Activated naive CD4-positive, alpha-beta T cell treated with Interleukin-2 at 50 U/mL for 16 hours (primary cell): ENCODE measurements around the gene HTR2B.
"Not testable (repeated sequence)": the region's sequence is repeated elsewhere in the genome, so short reads cannot be mapped to it uniquely, and the experiment has no call there.

Experiments
- DNase-seq: peaks from one replicate; pipeline ENCODE4 v3.0.0-alpha.2; 2020

Gene HTR2B

DNA sequence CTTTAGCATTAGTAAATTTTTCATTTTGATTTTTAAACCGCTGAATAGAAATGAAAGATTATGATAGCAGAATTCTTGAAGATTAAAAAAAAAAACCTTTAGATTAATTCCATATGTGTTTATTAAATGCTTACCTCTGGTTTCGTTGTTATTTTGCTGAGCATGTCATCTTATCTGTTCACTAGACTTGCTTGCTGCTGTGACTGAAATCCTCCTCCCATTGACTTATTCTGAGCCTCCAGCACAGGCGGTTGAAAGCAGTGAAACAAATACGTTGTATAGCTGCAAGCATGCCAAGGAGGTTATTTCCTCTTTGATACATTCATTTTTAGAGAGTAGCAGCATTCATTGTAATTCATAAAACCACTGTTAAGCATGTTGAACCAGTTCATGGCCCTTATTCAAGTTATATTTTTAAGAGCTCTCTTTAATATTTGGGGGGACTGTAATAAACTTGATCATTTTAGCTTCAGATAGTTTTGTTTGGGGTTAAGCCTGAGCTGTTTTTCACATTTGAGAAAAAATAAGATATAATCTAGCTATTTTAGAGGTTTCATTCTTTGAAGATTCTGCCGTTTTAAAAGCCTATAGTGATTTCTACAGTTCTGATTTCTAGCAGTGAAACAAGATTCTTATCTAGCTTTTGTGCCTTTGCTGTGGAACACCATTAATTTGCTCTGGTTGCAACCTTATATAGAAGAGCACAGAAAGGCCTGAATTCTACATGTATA, at the start of gene HTR2B:
TSS of gene HTR2B (minus strand) at position 205 of the 731 bp plus-strand sequence. CDS start 1,278 bp downstream, outside the sequence.
- no peak for DNase-seq

DNA sequence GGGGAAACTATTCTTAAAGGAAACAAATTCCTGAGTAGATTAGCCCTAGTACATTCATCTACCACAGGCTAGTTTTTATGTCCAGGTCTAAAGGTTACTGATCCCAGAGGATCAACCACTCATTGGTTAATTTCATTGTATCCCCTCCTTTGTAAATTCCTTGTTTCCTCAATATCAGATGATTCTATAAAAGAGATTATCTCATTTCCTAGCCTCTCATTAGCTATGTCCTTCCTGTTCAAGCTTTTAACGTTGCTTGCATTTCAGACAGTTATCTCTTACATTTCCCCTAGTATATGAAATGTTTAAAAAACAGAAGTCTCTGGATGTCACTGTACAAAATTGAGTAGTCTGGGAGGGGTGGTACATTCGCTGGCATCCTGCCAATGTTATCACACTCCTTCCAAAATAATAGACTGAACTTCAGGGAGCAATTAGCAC, 49.4 kb upstream of the HTR2B start:
- DNase-seq, result no peak

DNA sequence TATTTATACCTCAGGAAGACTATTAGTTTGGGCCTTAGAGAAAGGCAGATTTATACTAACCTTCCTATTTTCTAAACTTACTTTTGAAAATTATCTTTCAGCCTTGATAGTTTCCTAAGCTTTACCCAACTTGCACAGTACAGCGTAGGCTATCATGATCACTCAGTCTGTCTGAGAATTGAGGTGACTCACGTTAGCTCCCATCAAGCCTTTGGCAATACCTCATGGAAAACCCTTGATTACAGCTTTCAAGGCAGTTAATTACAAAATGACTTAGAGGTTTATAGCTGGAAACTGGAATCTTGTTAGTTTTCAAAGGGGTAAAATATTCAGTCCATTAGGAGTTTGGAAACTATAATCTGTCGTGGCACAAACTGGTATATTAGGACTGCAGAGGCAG, 47.2 kb upstream of the HTR2B start:
- no peak for DNase-seq

DNA sequence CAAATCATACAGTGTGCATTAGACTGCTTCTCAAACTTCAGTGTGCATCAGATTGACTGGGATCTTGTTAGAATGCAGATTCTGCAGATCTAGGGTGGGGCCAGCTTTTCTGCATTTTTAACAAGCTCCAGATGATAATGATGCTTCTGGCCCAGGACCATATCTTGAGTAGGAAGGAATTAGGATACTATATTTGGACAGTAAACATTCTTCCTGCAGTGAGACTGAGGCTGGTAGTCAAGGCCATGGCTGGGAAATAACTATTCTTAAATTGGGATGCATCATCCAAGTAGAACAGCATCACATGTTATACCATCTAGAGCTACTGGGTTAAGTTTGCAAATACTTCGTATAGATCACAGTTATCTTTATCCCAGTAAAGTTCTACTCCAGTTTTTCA, 45.2 kb upstream of the HTR2B start:
- no peak for DNase-seq

DNA sequence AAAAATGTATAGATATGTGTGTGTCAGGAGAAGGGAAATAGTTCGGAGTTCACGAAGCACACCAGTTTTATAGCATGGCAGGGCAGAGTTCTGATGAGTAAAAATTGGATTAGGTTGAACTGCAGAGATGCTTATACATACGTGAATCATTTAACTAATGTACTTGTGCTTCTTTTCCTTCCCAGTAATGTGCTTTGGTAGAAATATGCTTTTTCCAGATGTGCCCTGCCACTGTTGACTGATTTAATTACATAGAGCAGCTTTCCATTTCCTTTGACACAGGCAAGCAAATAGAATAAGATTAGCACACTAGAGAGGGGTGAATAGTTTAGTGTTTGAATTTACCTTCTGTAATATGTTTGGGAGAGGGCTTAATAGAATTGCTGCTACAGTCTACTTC, 44.6 kb upstream of the HTR2B start:
- no peak for DNase-seq

DNA sequence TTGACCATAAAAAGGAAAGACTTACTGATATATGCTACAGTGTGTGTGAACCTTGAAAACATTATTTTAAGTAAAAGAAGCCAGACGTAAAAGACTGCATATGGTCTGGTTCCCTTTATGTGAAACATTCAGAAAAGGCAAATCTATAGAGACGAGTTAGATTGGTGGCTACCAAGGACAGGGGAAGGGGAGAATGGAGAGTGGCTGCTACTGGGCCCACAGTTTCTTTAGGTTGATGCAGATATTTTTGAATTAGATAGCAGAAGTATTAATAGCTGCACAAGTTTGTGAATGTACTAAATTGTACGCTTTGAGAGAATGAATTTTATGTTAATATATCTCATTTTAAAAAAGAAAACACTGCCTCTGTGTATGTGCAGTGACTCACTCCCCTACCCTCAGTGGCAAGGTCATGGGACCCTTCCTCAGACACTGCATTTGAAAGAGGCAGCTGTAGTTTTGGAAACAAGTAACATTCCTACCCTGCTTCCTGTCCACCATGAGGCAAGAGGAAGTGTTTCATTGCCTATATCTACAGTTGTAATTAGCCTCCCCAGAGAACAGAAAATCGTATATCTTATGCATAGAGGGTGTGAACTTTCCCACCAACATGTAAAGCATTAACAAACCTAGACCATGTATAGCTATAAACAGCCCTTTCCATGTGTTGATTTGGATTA, 43.8 kb upstream of the HTR2B start:
- no peak for DNase-seq

DNA sequence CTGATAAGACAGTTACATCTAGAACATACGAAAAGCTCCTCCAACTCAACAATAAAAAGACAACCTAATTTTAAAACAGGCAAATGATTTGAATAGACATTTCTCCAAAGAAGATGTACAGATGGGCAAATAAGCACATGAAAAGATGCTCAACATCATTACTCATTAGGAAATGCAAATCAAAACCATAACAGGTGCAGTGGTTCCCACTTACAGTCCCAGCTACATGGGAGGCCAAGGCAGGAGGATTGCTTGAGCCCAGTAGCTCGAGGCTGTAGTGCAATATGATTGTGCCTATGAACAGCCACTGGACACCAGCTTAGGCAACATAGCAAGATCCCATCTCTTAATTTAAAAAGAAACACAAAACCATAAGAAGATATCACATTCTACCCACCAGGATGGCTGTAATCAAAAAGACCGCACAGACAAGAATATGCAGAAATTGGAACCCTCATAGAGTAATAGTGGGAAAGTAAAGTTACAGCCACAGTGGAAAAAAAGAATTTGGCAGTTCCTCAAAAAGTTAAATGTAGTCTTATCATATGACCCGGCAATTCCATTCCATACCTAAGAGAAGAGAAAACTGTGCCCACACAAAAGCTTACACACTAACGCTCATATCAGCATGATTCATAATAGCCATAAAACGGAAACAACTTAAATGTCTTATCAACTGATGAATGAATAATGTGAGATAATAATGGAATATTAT, 43.1 kb upstream of the HTR2B start:
- DNase-seq, result no peak

DNA sequence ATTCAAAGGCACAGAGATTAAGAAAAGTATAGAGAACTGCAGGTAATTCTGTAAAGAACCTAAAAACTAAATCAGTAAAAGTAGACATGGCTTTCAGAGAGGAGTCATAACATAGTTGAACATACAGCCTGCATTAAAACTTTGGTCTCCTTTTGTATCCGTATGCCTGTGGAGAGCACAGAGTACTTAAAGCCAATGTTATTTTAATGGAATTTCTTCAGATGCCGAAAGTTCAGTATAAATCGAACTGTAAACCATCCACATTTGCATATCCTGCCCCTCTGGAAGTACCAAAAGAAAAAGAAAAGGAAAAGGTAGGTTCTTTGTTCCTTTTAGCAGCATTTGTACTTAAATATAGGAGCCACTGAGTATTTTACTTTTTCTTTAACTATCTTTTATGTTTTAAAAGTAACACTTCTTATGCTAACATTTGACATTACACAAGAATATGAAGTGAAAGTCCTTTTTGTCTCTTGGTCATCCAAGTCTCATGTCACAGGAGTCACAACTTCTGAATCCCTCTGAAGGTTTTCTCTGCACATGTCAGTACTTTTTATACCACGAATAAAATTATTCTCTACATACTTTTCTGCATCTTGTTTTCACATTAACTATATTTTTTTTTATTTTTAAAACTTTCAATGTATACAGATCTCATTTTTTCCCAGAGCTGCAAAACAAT, 38.7 kb upstream of the HTR2B start:
- DNase-seq, result no peak

DNA sequence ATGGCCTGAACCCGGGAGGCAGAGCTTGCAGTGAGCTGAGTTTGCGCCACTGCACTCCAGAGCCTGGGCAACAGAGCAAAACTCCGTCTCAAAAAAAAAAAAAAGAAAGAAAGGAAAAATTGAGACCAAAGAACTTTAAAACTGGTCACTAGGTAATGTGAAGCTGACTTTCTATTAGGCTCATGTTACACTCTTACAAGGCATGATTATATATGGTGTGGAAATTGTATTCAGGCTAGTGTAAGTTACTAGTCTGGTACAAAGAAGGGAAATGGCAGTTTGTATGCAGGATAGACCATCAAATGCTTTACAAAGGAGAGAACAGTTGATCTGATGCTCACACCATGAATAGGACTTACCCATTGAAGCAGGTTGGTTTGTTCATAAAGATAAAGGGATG, 38.2 kb upstream of the HTR2B start:
- no peak for DNase-seq

DNA sequence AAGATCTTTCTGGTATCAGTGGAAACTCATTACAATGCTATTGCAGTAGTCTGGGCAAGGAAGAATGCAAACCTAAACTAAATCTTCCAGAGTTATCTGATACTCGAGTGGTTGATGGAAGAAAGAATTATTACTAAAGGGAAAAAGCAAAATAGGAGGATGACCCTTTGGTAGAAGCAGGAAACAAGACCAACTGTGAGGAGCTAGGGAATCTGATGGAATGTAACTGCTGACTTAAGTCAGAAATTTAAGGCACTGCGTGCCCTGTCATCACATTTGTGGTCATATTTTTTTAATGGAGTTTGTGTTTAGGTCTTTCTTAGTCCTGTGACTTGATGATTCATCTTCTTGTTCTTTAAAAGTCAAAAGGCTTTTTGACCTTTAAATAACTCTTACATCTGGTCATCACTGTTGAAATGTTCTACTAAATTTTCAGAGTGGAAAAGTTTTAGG, 37.1 kb upstream of the HTR2B start:
- no peak for DNase-seq

DNA sequence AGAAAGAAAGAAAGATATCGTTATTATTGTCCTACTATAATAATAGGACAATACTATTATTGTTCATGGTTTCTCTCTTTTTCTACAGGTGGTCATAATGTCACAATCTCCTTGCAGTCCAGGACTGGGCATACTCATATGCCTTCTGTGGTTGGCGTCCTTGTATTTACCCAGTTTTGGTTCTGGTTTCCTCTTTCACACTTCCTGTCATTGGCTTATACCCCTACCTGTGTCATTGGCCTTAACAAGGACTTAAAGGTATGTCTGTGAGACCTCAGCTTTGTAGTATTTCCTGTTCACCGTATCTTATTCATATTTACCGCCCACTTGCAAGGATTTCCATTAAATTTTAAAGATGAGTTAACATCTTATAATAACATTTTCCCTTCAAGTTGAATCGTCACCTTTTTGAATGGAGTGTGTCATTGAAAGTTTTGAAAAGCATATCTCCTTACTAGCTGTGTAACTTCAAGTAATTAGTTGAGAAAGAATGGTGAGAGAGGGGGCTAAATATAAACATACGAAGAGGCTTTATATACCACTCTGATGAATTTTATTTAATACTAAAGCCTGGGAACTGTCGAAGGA, 36.5 kb upstream of the HTR2B start:
- DNase-seq, result no peak

DNA sequence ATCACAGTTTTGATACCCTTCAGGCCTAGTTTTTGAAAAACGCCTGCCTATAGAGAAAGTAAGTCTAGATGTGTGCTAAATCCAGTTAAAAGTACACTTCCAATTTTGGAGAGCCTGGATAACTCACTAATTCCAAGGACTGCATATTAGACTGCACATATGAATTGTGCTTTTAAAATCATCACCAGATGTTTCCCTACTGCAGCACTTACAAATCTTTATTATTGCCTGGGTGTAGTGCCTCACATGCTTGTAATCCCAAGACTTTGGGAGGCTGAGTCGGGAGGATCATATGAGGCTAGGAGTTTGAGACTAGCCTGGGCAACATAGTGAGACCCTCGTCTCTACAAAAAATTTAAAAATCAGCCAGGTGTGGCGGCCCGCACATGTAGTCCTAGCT, 35.9 kb upstream of the HTR2B start:
- DNase-seq, result no peak

DNA sequence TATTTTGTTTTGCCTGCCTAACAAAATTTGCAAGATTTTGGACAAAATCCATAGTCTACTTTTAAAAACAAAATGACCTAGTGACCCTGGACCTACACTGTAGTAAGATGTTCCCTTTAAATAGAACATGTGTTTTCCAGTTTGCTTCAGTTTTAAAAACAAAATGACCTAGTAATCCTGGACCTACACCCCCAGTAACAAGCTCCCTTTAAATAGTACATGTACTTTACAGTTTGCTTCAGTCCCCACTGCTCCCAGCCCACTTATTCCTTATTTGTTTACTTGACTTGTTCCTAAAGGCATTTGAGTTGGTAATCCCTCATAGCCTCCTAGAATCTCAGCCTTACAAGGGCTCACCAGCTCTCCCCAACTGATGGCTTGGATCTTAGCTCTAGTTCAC, 34.5 kb upstream of the HTR2B start:
- DNase-seq, result no peak

DNA sequence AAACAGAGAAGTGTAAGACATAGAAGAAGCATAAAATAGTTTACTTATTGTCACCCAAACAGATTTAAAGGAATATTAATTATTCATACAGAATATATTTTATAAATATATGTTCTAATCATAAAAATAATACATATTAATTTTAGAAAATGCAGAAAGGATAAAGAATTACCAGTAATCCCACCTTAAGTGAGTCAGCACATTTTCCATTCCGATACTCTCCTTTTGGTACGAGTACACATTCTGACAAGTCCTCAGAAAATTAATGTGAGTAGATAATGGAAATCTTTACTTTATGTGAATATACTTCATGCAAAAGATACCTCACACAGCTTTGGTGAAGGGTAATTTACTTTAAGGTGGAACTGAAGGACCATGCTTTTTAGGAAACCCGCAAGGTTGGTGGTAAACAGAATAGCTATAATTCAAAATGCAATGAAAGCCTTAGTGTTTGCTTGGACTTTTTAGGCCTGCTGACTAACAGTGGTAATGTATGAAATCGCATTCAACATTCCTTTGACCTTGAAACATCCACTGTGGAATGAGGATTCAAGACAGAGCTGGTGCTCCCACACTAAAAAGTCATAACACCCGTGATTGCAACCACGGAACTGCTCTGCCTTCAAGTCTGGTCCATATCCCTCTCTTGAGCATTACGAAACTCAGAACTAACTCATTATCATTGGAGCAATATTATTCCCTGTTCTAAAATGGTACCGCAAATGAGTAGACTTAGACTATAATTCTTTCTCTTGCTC, 28.1 kb upstream of the HTR2B start:
- DNase-seq, result no peak

DNA sequence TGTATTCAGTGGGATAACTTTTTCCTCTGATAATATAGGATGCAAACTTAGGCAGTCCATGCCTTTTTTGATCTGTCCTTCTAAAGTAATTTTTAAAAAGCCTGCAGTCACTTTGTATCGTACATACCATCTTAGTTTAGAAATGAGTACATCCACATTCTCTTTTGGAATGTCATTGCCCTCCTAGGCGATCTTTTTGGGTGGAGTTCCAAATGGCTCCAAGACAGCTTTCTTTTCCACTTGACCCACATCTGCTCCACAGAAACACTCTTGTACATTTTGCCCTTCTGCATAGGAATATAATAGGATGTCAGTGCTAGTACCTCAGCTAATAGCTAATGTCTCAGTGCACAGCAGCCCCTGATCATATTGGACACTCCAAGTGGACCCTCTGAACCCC, 21.8 kb upstream of the HTR2B start:
- DNase-seq, result no peak

DNA sequence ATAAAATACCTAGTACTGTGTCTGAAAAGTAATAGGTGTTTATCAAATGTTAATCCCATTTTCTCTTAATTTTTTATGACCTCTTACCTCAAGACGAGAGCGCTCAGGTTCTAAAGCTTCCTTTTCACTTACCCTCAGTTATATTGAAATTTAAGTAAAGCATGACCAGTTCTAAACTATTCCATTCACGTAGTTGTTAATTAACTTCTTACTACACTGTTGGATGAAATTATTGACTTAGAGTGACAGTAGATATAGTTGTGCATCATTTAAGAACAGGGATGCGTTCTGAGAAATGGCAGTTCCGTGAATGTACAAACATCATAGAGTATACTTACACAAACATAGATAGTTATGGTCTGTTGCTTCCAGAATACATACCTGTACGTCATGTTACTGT, 20.1 kb upstream of the HTR2B start:
- no peak for DNase-seq

DNA sequence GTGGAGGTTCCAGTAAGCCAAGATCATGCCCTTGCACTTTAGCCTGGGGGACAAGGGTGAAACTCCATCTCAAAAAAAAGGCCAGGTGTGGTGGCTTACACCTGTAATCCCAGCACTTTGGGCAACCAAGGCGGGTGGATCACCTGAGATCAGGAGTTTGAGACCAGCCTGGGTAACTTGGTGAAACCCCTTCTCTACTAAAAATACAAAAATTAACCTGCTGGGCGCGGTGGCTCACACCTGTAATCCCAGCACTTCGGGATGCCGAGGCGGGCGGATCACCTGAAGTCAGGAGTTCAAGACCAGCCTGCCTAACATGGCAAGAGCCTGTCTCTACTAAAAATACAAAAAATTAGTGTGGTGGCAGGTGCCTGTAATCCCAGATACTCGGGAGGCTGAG, 16.0 kb upstream of the HTR2B start:
- DNase-seq, result not testable (repeated sequence)

DNA sequence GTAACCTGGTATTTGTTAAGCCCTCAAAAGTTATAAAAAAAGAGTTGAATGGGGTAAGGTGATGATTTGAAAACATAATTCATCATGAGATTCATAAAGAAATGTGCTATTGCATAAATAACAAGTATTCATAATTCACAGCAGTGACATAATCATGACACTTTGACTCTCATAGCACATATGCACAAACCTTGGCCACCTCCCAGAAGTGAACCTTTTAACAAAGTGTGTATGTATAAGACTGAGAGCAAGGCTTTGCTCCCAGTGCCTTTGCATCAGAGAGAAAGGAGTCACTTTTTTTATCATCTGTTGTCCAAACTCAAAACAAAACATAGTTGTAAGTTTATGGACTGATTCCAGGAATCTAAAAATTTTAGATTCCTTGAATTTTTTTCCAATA, 15.0 kb upstream of the HTR2B start:
- no peak for DNase-seq

DNA sequence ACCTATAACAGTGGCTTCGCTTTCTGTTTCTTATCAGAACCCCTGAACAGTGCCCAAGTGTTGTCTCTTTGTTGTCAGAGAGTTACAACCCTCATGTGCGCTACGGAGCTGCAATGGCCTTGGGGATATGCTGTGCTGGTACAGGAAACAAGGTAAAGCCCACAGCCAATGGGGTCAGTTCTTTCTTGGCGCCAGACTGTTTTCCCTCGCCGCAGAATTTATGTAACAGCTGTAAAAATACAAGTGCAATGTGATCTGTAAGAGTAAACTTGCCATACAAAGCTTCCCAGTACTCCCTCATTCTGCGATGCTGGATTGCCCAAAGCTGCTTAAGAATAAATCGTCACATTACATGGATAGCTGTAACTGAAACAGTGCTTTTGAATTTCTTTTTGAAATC, 13.9 kb upstream of the HTR2B start:
- DNase-seq, result no peak

DNA sequence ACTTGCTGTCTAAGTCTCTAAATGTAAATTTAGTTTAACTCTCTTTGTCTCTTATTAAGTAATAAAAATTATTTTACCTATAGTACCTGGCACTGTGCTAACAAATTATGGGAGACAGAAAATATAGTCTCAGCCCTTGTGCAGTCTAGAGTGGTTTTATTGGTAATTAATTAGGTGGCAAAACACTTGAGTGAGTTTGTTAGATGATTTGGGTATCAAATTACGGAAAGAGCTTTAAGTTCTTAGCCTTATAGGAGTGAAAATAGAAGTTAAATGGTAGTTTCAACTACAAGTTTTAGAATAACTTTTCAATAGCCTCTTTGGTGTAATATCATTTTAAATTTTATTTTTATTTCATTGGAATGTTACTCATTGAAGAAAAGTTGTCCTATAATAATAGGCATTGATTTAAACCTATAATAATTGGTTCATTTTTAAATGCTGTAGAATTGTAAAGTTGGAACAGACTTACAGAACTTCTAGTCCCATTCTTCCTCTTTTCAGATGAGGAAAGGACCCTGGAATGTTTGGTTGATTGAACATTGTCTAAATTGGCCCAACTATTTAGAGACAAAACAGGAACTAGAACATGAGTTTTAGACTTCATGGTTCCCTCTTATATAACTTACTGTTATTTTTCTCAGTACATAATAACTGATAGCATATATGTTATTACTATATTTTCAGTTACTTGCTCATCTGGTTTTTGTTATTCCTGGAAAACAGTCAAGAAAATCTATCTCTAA, 10.2 kb upstream of the HTR2B start:
- no peak for DNase-seq

DNA sequence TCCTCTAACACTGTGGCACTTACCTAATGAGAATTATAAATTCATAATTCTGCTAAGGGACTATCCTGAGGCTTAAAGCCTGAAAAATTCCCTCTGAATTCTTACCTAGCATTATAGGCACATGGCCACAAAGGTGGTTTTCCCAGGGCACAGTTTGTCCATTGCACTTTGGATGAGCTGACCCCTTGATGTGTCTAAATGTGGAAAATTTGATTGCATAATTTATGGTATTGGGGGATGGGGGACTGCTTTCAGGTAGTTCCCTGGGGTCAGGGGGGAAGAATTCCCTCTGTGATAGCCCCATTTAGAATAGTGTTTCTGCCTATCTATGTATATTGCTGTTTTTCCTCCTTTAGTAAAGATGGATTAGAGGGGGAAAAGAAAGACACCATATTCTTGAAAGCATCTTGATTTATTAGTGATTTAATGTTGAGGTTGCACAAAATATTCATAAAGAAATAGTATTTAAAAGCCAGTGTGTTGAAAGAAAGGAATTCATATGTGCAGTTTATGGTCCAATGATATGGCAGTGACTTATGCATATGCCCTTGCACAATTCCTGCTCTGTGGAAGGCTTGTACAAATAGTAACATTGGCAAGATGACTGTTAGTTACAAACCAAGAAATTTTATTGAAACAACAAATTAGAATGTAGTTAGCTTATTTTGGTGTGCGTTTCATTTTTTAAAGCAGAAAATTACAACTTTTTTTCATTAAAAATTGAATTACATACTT, 8.7 kb upstream of the HTR2B start:
- DNase-seq, result no peak
